Testis (tissue), 3 donors: ENCODE data around the gene SPIRE2. TPM values are rescaled to one million over a fixed set of nuclear protein-coding genes. Genes with fewer than 3 reads are reported as not detected.

ENCODE experiments used
- DNase-seq: peaks from one replicate; pipeline ENCODE4 v3.0.0-alpha.2; 2019
- H3K27ac ChIP-seq, 2 donors: fragments of 200-600 bp; sonication (generic); one replicate each; pipeline ENCODE4 v1.5.1; 2019
- H3K27me3 ChIP-seq: fragments of 200-600 bp; sonication (generic); one replicate; pipeline ENCODE4 v1.5.1; 2019
- H3K36me3 ChIP-seq: fragments of 200-600 bp; sonication (generic); one replicate; pipeline ENCODE4 v1.5.1; 2017; ENCODE audit warnings: low read depth; ENCODE audit errors: missing control alignments
- H3K4me1 ChIP-seq: fragments of 200-600 bp; sonication (generic); one replicate; pipeline ENCODE4 v1.5.1; 2019
- H3K4me3 ChIP-seq, 2 donors: fragments of 200-600 bp; sonication (generic); one replicate each; pipeline ENCODE4 v1.5.1; 2017 to 2019
- H3K9me3 ChIP-seq: fragments of 200-600 bp; sonication (generic); one replicate; pipeline ENCODE4 v1.5.1; 2017
- CTCF ChIP-seq, 3 experiments: fragments of 450-650 bp in 2 of 3; fragments of 200-600 bp in 1 of 3; sonication (generic) in 1 of 3; IDR thresholded peaks; one replicate each; pipeline ENCODE4 v1.5.1; 2016 to 2019; ENCODE audit warnings: antibody characterized with exemption in 3 of 3, mild to moderate bottlenecking in 2 of 3, moderate library complexity in 1 of 3
- POLR2A ChIP-seq: fragments of 450-650 bp; IDR thresholded peaks from one replicate; pipeline ENCODE4 v1.6.1; 2017; ENCODE audit warnings: antibody characterized with exemption, mild to moderate bottlenecking, moderate library complexity
- WGBS, 2 donors: methylation state at CpG; one replicate each; pipeline ENCODE4 v1.1.5; 2018; 5-methylcytosine and 5-hydroxymethylcytosine counted together
- intact Hi-C: fragments of 100-400 bp; cut with DNase I; formaldehyde crosslinking; loops from one replicate; pipeline ENCODE4 v1.15.1; 2023; ENCODE audit warnings: low total_unique reads
- polyA plus RNA-seq: library from polyadenylated mRNA; stranded (reverse); fragments of 350-450 nt; fragmentation: Illumina TruSeq; extraction: RNeasy Lipid Tissue Mini Kit (QIAGEN cat#74804); gene quantifications from one replicate; pipeline ENCODE4 v1.2.3, GENCODE V29; 2014; ENCODE audit warnings: low read depth, low replicate concordance; ENCODE audit not compliant: insufficient read depth
- total RNA-seq, 2 donors: library from RNA; depleted of rRNA; stranded (reverse); fragments of >200 nt; gene quantifications; one replicate each; pipeline ENCODE4 v1.2.3, GENCODE V29; 2016

The SPIRE2 gene
- total and polyA plus RNA-seq, 3 donors from 2014 or later, result 11.5 to 31.3 (median 20.9) TPM

- H3K4me3 ChIP-seq, result no peak overlapping the region
- no peak for TF ChIP-seq POLR2A
- H3K36me3 ChIP-seq, result no peaks in the 10 kb centered on the region
- no peaks in the 10 kb centered on the region for H3K27me3 ChIP-seq
- no peaks in the 10 kb centered on the region for H3K9me3 ChIP-seq
- intact Hi-C loops, result no loop called here
- 94 to 95% methylated on average over 21 to 26 of the region's 26 CpGs for WGBS, 2 donors
- peaks cover 7% of the 10 kb centered on the region for H3K4me1 ChIP-seq
- DNase-seq, result no peak
- no peak overlapping the region for H3K27ac ChIP-seq
Observed at GRCh38 chr16:89895482-89896250, 67.4 kb downstream of the SPIRE2 start.

- intact Hi-C loops, result no loop called here
- Histone ChIP-seq H3K9me3 (no peaks in the 10 kb centered on the region), H3K27ac (no peak overlapping the region), H3K4me1 (no peaks in the 10 kb centered on the region), H3K27me3 (no peaks in the 10 kb centered on the region), H3K4me3 (no peak overlapping the region), H3K36me3 (no peaks in the 10 kb centered on the region)
- TF ChIP-seq POLR2A (no peak), CTCF (IDR thresholded peaks at IDR 0.05) (no peak)
- 92 to 95% methylated on average over 11 of the region's 11 CpGs for WGBS, 2 donors
- DNase-seq, result no peak
Observed at GRCh38 chr16:89897204-89897603, 68.9 kb downstream of the SPIRE2 start.

GRCh38 chr16:89898201-89898967 lies 70.1 kb downstream of the SPIRE2 start:
- no peak for DNase-seq
- TF ChIP-seq CTCF (IDR thresholded peaks at IDR 0.05) (no peak), POLR2A (no peak)
- H3K36me3 ChIP-seq, result no peaks in the 10 kb centered on the region
- no peak overlapping the region for H3K27ac ChIP-seq
- H3K4me3 ChIP-seq, result no peak overlapping the region
- H3K9me3 ChIP-seq, result no peaks in the 10 kb centered on the region
- no peaks in the 10 kb centered on the region for H3K27me3 ChIP-seq
- no peaks in the 10 kb centered on the region for H3K4me1 ChIP-seq
- WGBS, 2 donors, result 90 to 94% methylated on average over 32 to 36 of the region's 36 CpGs
- intact Hi-C loops, result no loop called here

- TF ChIP-seq POLR2A, result no peak
- Histone ChIP-seq H3K4me1 (no peaks in the 10 kb centered on the region), H3K36me3 (no peaks in the 10 kb centered on the region), H3K27me3 (no peaks in the 10 kb centered on the region), H3K27ac (no peak overlapping the region), H3K9me3 (no peaks in the 10 kb centered on the region), H3K4me3 (no peak overlapping the region)
- WGBS, 2 donors, result 88 to 92% methylated on average over 20 of the region's 20 CpGs
- no peak for DNase-seq
- intact Hi-C loops, result no loop called here
Observed at GRCh38 chr16:89899879-89900481, 71.7 kb downstream of the SPIRE2 start.

- no peaks in the 10 kb centered on the region for H3K9me3 ChIP-seq
- intact Hi-C loops, result no loop called here
- H3K4me3 ChIP-seq, result no peak overlapping the region
- 98 to 100% methylated on average over 1 to 17 of the region's 17 CpGs for WGBS, 2 donors
- no peaks in the 10 kb centered on the region for H3K27me3 ChIP-seq
- H3K4me1 ChIP-seq, result no peaks in the 10 kb centered on the region
- H3K27ac ChIP-seq, result no peak overlapping the region
- no peak for TF ChIP-seq POLR2A
- TF ChIP-seq CTCF (IDR thresholded peaks at IDR 0.05), result no peak
- DNase-seq, result no peak
- no peaks in the 10 kb centered on the region for H3K36me3 ChIP-seq
Observed at GRCh38 chr16:89900885-89901284, 72.6 kb downstream of the SPIRE2 start.
